GM18520 (cell line): Measurements from ENCODE around the gene GOLGA6L9.
"Not testable (repeated sequence)": the region's sequence is repeated elsewhere in the genome, so short reads cannot be mapped to it uniquely, and the experiment has no call there.

Experiments used
- ATAC-seq: cut with Tn5 transposase; IDR thresholded peaks from one replicate; pipeline ENCODE4 v1.9.1; 2021; ENCODE audit not compliant: unreplicated experiment

The GOLGA6L9 gene, protein sequence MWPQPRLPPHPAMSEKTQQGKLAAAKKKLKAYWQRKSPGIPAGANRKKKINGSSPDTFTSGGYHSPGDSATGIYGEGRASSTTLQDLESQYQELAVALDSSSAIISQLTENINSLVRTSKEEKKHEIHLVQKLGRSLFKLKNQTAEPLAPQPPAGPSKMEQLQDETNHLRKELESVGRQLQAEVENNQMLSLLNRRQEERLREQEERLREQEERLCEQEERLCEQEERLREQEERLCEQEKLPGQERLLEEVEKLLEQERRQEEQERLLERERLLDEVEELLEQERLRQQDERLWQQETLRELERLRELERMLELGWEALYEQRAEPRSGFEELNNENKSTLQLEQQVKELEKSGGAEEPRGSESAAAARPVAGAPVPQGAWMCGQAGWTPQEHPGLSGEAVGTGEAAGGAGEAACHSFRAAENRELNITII

DNA sequence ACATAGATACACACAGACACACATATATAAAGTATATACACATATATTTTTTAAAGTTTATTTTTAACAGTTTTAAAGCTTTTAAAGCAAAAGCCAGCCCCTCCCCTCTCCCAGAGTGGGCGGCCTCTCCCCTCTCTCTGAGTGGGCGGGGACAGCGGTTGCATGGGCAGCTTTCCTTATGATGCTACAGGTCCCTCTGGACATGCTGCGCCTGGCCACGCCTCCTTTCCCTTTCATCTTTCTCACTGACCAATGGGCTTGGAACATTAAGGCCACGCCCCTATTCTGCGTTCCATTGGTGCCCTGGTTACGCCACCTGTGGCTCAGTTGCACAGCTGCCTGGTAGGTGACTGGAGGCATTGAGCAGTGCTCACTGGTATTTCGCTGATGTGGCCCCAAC, at the start of gene GOLGA6L9:
GOLGA6L9 (plus strand) TSS at position 124 of the 400 bp plus-strand sequence; CDS start at position 388, 264 bp downstream.
- ATAC-seq: not testable (repeated sequence)

- not testable (repeated sequence) for ATAC-seq
Observed at GRCh38 chr15:82381330-82381955, 48.2 kb upstream of the GOLGA6L9 start.

- ATAC-seq: not testable (repeated sequence)
Observed at GRCh38 chr15:82387209-82387608, 42.4 kb upstream of the GOLGA6L9 start.

- ATAC-seq: not testable (repeated sequence)
Observed at GRCh38 chr15:82390152-82390551, 39.5 kb upstream of the GOLGA6L9 start.

DNA sequence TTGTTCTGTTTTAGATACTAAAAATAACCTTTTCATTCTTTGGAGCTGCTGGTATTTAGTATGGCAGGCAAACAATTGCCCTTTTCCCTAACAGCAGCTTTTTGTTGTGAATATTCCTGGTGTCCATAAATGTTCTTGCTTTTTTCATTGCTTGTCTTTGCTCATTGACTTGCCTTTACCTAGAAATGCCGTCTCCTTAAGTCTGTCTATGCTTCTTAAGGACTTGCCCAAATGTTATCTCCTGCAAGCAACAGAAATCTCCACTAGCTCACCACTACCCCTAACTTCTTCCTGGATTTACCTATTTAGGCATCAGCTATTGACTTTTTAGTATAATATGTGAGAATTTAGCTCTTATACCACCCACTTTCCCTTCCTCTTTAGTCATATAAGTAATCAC, 37.5 kb upstream of the GOLGA6L9 start:
- ATAC-seq: not testable (repeated sequence)

GRCh38 chr15:82393671-82394070, 35.9 kb upstream of the GOLGA6L9 start:
- ATAC-seq: no peak

DNA sequence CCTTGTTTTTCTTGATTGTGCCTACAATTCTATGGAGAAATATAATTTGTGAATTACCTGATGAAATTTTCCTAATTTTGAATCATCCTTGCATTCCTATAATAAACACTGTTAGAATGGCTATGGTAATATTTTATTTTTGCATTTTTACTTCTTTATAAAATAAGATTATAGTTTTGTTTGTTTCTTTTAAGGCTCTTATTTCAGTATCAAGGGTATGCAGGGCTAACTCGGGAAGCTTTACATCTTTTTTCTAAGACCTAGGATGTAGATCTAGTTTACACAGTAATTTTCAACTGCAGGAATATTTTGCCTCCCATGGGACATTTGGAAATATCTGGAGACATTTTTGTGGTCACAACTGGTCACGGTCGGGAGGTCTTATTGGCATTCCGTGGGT, 33.8 kb upstream of the GOLGA6L9 start:
- not testable (repeated sequence) for ATAC-seq

GRCh38 chr15:82397817-82398216, 31.8 kb upstream of the GOLGA6L9 start:
- no peak for ATAC-seq

DNA sequence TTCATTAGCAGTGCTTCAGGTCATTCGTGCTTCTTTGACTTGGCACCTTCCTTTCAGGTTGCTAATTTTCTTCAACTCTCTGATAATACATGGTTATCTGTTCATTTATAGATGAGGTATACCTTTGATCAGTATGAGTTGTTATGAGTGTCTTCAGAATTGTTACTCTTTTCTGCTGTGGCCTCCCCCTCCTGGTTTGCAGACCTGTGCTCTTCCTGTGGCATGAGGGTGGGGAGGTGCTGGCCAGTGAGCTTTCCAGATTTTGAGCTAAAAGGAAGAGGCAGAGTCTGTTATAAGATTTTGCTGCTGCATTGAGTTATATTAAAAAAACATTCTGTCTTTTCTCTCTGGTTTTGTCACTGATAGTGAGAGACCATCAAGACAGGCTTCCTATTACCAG, 30.8 kb upstream of the GOLGA6L9 start:
- no peak for ATAC-seq

DNA sequence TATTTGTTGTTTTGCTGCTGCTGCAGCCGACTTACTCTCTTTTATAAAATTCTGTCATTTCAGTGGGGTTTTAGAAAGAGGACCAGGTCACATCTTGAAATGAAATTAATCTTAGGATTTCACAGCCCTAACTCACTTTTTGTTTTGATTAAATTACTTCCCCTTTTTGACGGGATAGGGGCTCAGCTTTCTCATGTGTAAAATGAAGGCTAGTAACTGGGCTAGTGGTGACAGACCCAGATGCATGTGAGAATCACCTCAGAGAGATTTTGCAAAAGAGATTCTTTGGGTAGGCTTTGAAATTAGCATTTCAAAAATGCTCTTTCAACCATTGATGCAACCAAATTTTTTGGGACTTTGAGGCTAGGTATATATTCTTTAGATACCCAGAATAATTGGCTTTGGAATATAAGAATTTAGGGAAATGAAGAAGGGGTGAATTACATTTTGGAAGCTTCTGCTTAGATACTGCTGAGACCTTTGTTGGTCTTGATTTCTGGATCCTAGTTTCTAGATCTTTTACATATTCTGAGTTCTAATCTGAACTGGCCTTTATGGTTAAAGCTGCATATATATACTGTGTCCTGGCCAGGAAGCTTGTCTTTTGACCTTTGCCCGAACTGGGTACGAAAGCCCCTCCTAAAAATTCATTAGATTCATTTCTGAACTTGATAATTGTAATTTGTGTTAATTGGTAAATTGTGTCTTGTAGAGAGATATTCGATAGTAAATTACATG, 30.1 kb upstream of the GOLGA6L9 start:
- not testable (repeated sequence) for ATAC-seq

DNA sequence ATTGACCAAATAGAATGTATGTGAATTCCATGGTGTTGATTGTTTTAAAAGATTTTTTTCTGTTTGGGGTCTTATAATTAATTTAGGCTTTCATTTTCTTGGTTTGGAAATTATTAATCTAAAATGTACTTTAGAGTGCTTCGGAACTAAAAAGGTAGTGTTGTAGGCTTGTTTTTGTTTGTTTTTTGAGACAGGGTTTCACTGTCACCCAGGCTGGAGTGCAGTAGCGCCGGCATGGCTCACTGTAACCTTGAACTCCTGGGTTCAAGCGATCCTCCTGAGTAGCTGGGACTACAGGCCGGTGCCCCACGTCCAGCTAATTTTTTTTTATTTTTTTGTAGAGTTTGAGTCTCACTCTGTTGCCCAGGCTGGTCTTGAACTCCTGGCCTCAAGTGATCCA, 27.7 kb upstream of the GOLGA6L9 start:
- ATAC-seq: not testable (repeated sequence)

DNA sequence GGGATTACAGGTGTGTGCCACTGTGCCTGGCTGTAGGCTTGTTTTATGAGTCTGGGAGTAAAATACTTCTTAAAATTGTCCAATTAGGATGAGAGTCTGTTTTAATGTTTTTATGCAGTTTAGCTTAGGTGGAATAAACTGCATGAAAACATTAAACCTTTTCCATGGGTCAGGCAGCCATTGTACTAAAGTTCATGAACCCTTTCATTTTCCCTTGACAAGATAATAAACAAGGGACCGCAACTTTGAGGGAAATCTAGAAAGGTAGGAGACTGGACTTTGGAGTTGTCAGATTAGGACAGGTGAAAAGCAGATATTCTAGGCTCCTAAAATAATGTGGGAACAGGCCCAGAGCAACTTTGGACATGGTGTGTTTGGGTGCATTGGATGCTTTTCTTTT, 27.3 kb upstream of the GOLGA6L9 start:
- ATAC-seq: not testable (repeated sequence)

- not testable (repeated sequence) for ATAC-seq
Observed at GRCh38 chr15:82406211-82406610, 23.4 kb upstream of the GOLGA6L9 start.

GRCh38 chr15:82410306-82410705, 19.3 kb upstream of the GOLGA6L9 start:
- not testable (repeated sequence) for ATAC-seq

DNA sequence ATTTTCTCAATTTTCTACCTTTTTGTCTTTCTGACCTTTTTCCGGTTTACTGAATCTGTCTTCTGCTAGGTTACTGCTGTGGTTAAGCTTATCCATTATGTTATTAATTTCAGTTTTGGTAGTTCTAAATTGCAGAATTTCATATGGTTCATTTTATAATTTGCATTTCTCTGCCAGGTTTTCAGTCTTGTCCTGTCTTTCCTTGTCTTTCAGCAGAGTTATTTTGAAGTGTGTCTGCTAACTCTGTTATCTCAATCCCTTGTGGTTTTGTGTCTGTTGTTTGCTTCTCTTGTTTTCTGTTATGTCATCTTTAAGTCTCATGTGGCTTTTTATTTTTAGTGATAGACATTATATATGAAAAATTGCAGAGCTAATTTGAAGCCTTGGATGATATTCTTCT, 18.0 kb upstream of the GOLGA6L9 start:
- ATAC-seq: not testable (repeated sequence)

DNA sequence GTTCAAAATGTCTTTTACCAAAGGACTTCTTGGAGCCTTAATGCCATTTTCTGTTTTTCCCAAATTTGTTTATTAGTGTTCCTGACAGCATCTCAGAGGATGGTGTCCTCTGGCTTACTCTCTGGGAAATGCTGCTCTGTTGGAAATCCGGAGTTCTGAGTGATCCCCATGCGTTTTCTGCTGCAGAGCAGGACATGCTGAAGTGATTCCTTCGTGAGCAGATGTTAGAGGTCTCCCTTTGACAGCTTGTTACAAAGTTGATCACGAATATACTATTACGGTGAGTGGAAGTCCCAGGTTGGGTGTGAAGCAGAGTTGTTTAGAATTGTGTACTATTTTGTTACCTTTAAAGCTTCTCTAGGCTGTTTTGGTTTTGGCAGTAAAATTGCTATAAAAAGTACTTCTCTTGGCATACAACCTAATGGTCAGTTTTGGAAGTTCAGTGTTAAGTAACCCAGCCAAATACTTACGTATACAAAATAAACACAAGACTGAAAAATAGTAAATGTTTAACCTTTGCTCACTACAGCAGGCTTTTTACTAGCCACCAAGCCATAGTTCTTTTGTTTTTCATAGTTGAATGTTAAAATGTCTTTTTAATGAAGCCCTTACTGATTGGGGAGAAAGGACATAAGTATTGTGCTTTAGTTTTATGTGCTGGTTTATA, 15.0 kb upstream of the GOLGA6L9 start:
- ATAC-seq: not testable (repeated sequence)

- ATAC-seq: not testable (repeated sequence)
Observed at GRCh38 chr15:82420516-82420915, 9.1 kb upstream of the GOLGA6L9 start.

GRCh38 chr15:82420966-82421365, 8.7 kb upstream of the GOLGA6L9 start:
- ATAC-seq: not testable (repeated sequence)

DNA sequence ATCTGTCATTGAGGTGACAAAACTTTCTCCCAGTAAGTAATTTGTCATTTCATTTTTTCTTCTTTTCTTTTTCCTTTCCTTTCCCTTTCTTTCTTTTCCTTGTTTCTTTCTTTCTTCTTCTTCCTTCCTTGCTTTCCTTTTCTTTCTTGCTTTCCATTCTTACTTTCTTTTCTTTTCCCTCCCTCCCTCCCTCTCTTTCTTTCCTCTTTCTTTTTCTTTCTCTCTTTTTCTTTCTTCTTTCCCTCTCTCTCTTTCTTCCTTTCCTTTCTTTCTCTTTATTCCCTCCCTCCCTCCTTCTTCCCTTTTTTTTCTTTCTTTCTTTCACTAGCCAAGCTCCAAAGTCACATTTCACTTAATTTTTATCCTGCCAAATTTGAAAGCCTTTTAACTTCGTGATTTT, 2.5 kb upstream of the GOLGA6L9 start:
- not testable (repeated sequence) for ATAC-seq

DNA sequence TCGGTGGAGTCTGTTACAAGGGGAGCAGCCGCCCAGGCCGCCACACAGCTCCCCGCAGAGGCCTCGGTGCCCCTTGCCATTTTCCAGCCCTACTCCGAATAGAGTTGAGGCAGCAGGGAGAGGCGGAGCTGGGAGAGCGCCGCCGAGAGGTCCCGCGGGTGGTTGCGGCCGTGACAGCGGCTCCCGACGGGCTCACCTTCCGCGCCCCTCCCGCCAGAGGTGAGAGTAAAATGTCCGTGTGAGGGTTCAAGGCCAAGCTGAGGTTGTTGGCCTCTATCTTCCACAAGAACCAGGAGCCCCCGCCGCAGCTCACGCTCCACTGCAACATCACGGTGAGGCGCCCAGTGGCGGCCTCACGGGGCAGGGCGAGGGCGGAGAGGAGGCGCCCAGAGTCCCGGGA, 15.8 kb downstream of the GOLGA6L9 start:
- ATAC-seq: not testable (repeated sequence)

DNA sequence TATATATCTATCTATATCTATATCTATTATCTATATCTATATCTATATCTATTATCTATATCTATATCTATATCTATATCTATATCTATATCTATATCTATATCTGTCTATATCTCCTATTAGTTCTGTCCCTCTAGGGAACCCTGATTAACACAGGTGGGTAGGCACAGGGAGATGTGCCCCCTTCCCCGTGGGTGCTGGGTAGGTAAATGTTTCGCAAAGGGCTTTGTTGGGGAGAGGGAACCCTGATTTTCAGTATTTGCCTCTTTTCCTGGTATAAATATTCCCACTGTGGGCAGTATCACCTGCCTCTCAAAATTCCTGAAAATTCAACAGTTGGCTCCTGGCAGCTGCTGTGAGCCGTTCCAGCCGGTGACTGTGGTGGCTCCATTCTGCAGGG, 27.7 kb downstream of the GOLGA6L9 start:
- ATAC-seq: not testable (repeated sequence)
